ENCODE data around the gene NABP1. TPM values are rescaled to one million over a fixed set of nuclear protein-coding genes. Genes with fewer than 3 reads are reported as not detected.

Gene NABP1
- total and polyA plus RNA-seq, 2 experiments from 2014 or later: 1.2 to 5.2 TPM

GRCh38 chr2:191634791-191635190, 43.1 kb upstream of the NABP1 start:
- H3K27me3 ChIP-seq: no peaks in the 10 kb centered on the region
- no peaks in the 10 kb centered on the region for H3K36me3 ChIP-seq
- H3K4me1 ChIP-seq (ENCODE audit: low read depth): no peaks in the 10 kb centered on the region
- no peak for DNase-seq (ENCODE audit: low read depth in 1 of 2, low spot score in 1 of 2)
- TF ChIP-seq, protein P1, sequence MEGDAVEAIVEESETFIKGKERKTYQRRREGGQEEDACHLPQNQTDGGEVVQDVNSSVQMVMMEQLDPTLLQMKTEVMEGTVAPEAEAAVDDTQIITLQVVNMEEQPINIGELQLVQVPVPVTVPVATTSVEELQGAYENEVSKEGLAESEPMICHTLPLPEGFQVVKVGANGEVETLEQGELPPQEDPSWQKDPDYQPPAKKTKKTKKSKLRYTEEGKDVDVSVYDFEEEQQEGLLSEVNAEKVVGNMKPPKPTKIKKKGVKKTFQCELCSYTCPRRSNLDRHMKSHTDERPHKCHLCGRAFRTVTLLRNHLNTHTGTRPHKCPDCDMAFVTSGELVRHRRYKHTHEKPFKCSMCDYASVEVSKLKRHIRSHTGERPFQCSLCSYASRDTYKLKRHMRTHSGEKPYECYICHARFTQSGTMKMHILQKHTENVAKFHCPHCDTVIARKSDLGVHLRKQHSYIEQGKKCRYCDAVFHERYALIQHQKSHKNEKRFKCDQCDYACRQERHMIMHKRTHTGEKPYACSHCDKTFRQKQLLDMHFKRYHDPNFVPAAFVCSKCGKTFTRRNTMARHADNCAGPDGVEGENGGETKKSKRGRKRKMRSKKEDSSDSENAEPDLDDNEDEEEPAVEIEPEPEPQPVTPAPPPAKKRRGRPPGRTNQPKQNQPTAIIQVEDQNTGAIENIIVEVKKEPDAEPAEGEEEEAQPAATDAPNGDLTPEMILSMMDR (IDR thresholded peaks at IDR 0.05; ENCODE audit: low read depth, low read length): no peak
- no peak overlapping the region for H3K27ac ChIP-seq
- H3K4me3 ChIP-seq: no peak overlapping the region
- H3K9me3 ChIP-seq (ENCODE audit: low read depth): no peaks in the 10 kb centered on the region

DNA sequence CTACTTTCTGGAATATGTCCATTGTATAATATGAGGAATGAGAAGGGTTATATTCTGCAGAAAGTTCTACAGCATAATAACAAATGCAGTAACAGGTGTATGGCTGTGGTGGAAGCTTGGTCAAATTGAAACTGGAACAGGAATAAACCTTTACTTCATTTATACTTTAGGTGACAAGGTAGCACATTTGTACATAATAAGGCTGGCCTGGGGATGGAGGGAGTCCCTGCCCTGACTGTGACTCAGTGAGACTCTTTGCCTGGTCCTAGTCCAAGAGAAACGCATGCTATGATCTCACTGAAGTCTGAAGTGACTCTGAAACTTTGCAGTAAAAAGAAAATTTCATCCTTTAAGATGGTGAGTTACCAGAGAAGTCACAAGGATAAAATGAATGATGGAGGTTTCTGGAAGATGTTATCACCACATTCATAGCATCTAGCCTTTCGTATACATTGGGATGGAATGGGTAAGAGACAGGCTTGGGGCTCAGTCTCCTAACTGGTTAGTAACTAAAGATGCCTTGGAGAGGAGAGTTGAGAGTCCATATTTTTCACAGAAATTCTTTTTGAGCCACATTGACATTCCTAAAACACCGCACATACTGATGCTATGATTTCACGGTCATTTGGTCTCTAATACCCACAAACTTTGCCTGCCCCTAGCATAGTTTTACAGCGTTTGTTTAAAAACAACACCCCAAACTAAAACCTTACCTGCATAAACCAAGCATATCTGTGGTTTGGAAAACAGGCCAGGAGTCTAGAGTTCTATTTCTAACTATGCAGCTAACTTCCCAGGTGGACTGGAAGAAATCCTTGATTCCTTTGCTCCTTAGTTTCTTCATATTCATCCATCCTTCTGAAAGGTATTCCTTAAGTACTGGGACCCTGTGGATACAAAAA, 42.4 kb upstream of the NABP1 start:
- no peaks in the 10 kb centered on the region for H3K27me3 ChIP-seq
- no peak overlapping the region for H3K27ac ChIP-seq
- no peak overlapping the region for H3K4me3 ChIP-seq
- TF ChIP-seq, protein P1 (IDR thresholded peaks at IDR 0.05; ENCODE audit: low read depth, low read length): no peak
- H3K36me3 ChIP-seq: no peaks in the 10 kb centered on the region
- H3K9me3 ChIP-seq (ENCODE audit: low read depth): no peaks in the 10 kb centered on the region
- peak in 1 of 2 donors; percentile 67 for DNase-seq (ENCODE audit: low read depth in 1 of 2, low spot score in 1 of 2)
- H3K4me1 ChIP-seq (ENCODE audit: low read depth): no peaks in the 10 kb centered on the region

- H3K9me3 ChIP-seq (ENCODE audit: low read depth): no peaks in the 10 kb centered on the region
- no peaks in the 10 kb centered on the region for H3K4me1 ChIP-seq (ENCODE audit: low read depth)
- DNase-seq (ENCODE audit: low read depth in 1 of 2, low spot score in 1 of 2): peak in 1 of 2 donors; percentile 65
- TF ChIP-seq, protein P1 (IDR thresholded peaks at IDR 0.05; ENCODE audit: low read depth, low read length): no peak
- no peak overlapping the region for H3K27ac ChIP-seq
- H3K4me3 ChIP-seq: no peak overlapping the region
- H3K36me3 ChIP-seq: no peaks in the 10 kb centered on the region
- no peaks in the 10 kb centered on the region for H3K27me3 ChIP-seq
Measured at GRCh38 chr2:191636235-191636543, 41.7 kb upstream of the NABP1 start.

DNA sequence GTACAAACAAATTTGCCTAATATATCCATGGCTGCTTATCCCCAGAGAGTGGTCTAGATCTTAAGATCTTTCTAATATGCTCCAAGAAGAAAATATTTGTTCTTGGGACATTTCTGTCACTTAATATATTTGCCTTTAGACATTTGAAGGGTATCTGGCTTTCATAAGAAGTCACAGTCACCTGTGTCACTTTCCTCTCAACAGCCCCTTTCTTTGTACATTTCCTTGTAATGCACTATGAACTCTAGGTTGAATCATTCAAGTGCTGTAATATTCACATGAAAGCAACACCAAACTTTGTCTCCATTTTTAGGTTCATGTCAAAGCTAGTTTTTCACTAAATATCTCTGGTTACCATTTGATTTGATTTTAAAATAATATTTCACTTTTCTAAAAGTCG, 41.4 kb upstream of the NABP1 start:
- Histone ChIP-seq H3K36me3 (no peaks in the 10 kb centered on the region), H3K9me3 (ENCODE audit: low read depth) (no peaks in the 10 kb centered on the region), H3K4me1 (ENCODE audit: low read depth) (no peaks in the 10 kb centered on the region), H3K27me3 (no peaks in the 10 kb centered on the region), H3K27ac (no peak overlapping the region), H3K4me3 (no peak overlapping the region)
- TF ChIP-seq, protein P1 (IDR thresholded peaks at IDR 0.05; ENCODE audit: low read depth, low read length): no peak
- DNase-seq (ENCODE audit: low read depth in 1 of 2, low spot score in 1 of 2): no peak

DNA sequence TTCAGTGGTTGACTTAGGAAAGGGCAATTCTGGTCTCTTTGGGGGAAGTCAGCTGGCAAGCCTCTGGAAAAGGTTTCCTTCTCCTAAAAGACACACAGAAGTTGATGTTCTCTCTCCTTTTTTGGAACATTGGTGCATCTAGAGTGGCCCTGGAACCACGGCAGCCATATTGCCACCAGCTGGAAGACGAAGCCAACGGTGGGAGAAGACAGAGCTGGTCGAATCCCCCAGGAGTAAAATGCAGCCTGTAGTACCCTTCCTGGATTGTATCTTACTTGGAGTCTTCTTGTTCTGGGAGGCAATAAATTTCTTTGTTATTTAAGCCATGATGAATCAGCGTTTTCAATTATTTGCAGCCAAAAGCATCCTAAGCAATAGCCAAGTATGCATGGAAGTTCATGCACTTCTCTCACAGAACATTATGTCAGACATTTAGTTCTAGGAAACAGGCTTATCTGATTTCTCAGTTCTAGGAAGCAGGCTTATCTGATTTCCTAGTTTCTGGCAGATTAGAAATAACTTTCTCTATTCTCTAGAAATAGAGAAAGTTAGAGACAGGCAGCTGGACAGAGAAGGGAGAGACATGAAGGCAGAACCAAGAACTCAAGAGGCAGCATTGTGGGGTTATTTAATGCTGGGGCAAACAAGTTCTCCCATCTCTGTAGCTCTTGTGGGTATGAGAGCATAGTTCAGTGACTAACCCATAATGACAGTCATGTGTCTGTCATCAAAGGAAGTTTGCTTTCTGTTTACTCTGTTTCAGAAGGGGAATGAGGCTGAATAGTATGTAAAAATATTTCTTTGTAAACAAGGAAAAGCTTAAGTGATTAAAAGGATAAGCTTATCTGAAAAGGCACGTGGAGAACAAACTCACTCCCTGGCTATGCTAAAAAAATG, 40.5 kb upstream of the NABP1 start:
- Histone ChIP-seq H3K27ac (no peak overlapping the region), H3K4me1 (ENCODE audit: low read depth) (no peaks in the 10 kb centered on the region), H3K9me3 (ENCODE audit: low read depth) (no peaks in the 10 kb centered on the region), H3K4me3 (no peak overlapping the region), H3K27me3 (no peaks in the 10 kb centered on the region), H3K36me3 (no peaks in the 10 kb centered on the region)
- TF ChIP-seq, protein P1 (IDR thresholded peaks at IDR 0.05; ENCODE audit: low read depth, low read length): no peak
- peak in 1 of 2 donors; percentile 44 for DNase-seq (ENCODE audit: low read depth in 1 of 2, low spot score in 1 of 2)

Data from cardiac muscle cell (in vitro differentiated cells and primary cell).